SU-DHL-6 (cell line): Measurements from ENCODE around the gene GSK3B.

ENCODE experiments used
- H2AFZ ChIP-seq: fragments of 200-600 bp; sonication (generic); 2 replicates; pipeline ENCODE4 v1.6.1; 2014; ENCODE audit warnings: low read depth, mild to moderate bottlenecking, moderate library complexity, mixed read lengths, antibody characterized with exemption, low read length; ENCODE audit not compliant: severe bottlenecking
- H3F3A ChIP-seq: fragments of 200-600 bp; shearing (Covaris generic); 2 replicates; pipeline ENCODE4 v1.6.0; 2016; ENCODE audit warnings: antibody characterized with exemption, mild to moderate bottlenecking; ENCODE audit not compliant: insufficient read depth
- H3K27ac ChIP-seq: fragments of 200-600 bp; sonication (generic); 2 replicates; pipeline ENCODE4 v1.5.1; 2016; ENCODE audit warnings: low read depth, mild to moderate bottlenecking, low read length, moderate library complexity, mixed read lengths
- H3K27me3 ChIP-seq: fragments of 200-600 bp; sonication (generic), shearing (Covaris generic); 2 replicates; pipeline ENCODE4 v1.6.0; 2014; ENCODE audit warnings: mild to moderate bottlenecking, low read length
- H3K36me3 ChIP-seq: fragments of 200-600 bp; sonication (generic); 2 replicates; pipeline ENCODE4 v1.6.1; 2014; ENCODE audit warnings: mild to moderate bottlenecking, low read length, mixed read lengths
- H3K4me2 ChIP-seq: fragments of 300-600, 200-600 bp; shearing (Covaris generic), sonication (generic); 2 replicates; pipeline ENCODE4 v1.6.0; 2014; ENCODE audit warnings: low read length, low read depth, mild to moderate bottlenecking; ENCODE audit not compliant: poor library complexity, severe bottlenecking
- H3K4me3 ChIP-seq: fragments of 200-600 bp; sonication (generic); 2 replicates; pipeline ENCODE4 v1.5.1; 2014; ENCODE audit warnings: antibody characterized with exemption, low read length, mild to moderate bottlenecking, mixed read lengths; ENCODE audit not compliant: insufficient read depth, poor library complexity, severe bottlenecking
- H3K79me2 ChIP-seq: fragments of 200-600 bp; sonication (generic); 2 replicates; pipeline ENCODE4 v1.6.1; 2014; ENCODE audit warnings: mild to moderate bottlenecking, low read length, moderate library complexity; ENCODE audit not compliant: insufficient read depth
- H3K9ac ChIP-seq: fragments of 200-600 bp; sonication (generic); 2 replicates; pipeline ENCODE4 v1.7.0; 2014; ENCODE audit warnings: mild to moderate bottlenecking, low read length
- H3K9me2 ChIP-seq: fragments of 200-600 bp; sonication (generic); replicated peaks from 2 replicates; pipeline ENCODE4 v1.6.1; 2014; ENCODE audit warnings: low read length; ENCODE audit not compliant: insufficient read depth
- H3K9me3 ChIP-seq: fragments of 200-600 bp; sonication (generic); 2 replicates; pipeline ENCODE4 v1.6.1; 2014; ENCODE audit warnings: low read length, mixed read lengths; ENCODE audit not compliant: insufficient read depth
- H4K20me1 ChIP-seq: fragments of 200-600 bp; sonication (generic); 2 replicates; pipeline ENCODE4 v1.6.1; 2014; ENCODE audit warnings: low read depth, mild to moderate bottlenecking, antibody characterized with exemption, low read length, moderate library complexity, mixed read lengths
- EZH2phosphoT487 ChIP-seq: fragments of 200-600 bp; sonication (generic), shearing (Covaris generic); conservative IDR thresholded peaks from 2 replicates; pipeline ENCODE4 v1.6.1; 2018; ENCODE audit warnings: mild to moderate bottlenecking, antibody characterized with exemption, low read length, moderate library complexity, mixed read lengths
- TF ChIP-seq, protein P1 (sequence below): fragments of 200-600 bp; sonication (generic); IDR thresholded peaks from one replicate; pipeline ENCODE4 v1.5.1; 2017; ENCODE audit warnings: antibody characterized with exemption, mild to moderate bottlenecking, low read length, moderate library complexity; ENCODE audit not compliant: insufficient read depth, poor library complexity, severe bottlenecking

The GSK3B gene

GRCh38 chr3:119955972-119956371 is 138.3 kb downstream of the GSK3B start:
- Histone ChIP-seq H3K4me2 (no peak overlapping the region), H3K9me2 (no peaks in the 10 kb centered on the region), H3K4me3 (no peak overlapping the region), H3K27me3 (no peaks in the 10 kb centered on the region), H3K9ac (no peak overlapping the region), H3F3A (no peaks in the 10 kb centered on the region; the same call in 1 of the 2 replicates), H3K79me2 (peaks cover 72% of the 10 kb centered on the region), H3K36me3 (no peaks in the 10 kb centered on the region), H3K27ac (no peak overlapping the region), H2AFZ (no peak overlapping the region), H4K20me1 (no peaks in the 10 kb centered on the region), H3K9me3 (no peaks in the 10 kb centered on the region)
- TF ChIP-seq, protein P1, sequence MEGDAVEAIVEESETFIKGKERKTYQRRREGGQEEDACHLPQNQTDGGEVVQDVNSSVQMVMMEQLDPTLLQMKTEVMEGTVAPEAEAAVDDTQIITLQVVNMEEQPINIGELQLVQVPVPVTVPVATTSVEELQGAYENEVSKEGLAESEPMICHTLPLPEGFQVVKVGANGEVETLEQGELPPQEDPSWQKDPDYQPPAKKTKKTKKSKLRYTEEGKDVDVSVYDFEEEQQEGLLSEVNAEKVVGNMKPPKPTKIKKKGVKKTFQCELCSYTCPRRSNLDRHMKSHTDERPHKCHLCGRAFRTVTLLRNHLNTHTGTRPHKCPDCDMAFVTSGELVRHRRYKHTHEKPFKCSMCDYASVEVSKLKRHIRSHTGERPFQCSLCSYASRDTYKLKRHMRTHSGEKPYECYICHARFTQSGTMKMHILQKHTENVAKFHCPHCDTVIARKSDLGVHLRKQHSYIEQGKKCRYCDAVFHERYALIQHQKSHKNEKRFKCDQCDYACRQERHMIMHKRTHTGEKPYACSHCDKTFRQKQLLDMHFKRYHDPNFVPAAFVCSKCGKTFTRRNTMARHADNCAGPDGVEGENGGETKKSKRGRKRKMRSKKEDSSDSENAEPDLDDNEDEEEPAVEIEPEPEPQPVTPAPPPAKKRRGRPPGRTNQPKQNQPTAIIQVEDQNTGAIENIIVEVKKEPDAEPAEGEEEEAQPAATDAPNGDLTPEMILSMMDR, result no peak
- no peak for TF ChIP-seq EZH2phosphoT487

- Histone ChIP-seq H3K27me3 (no peaks in the 10 kb centered on the region), H3F3A (no peaks in the 10 kb centered on the region; the same call in 1 of the 2 replicates), H3K4me2 (no peak overlapping the region), H3K79me2 (peaks cover 56% of the 10 kb centered on the region), H3K9ac (no peak overlapping the region), H3K27ac (no peak overlapping the region), H2AFZ (no peak overlapping the region), H3K9me3 (no peaks in the 10 kb centered on the region), H4K20me1 (no peaks in the 10 kb centered on the region), H3K36me3 (no peaks in the 10 kb centered on the region; the same call in 1 of the 2 replicates), H3K9me2 (no peaks in the 10 kb centered on the region), H3K4me3 (no peak overlapping the region)
- no peak for TF ChIP-seq EZH2phosphoT487
- TF ChIP-seq, protein P1, result no peak
Observed at GRCh38 chr3:119950666-119951325, 143.5 kb downstream of the GSK3B start.

GRCh38 chr3:119945291-119945690 is 149.0 kb downstream of the GSK3B start:
- H3F3A ChIP-seq, result 0 out of 2 replicates have a peak, but pooled peaks cover 1% of the 10 kb centered on the region

More at GRCh38 chr3:119945291-119945690, 149.0 kb downstream of the GSK3B start:
- Histone ChIP-seq H4K20me1 (no peaks in the 10 kb centered on the region), H3K27me3 (no peaks in the 10 kb centered on the region), H3K9ac (no peak overlapping the region), H2AFZ (no peak overlapping the region), H3K27ac (no peak overlapping the region), H3K9me2 (no peaks in the 10 kb centered on the region), H3K36me3 (no peaks in the 10 kb centered on the region; the same call in 1 of the 2 replicates), H3K4me3 (no peak overlapping the region), H3K79me2 (peaks cover 17% of the 10 kb centered on the region), H3K9me3 (no peaks in the 10 kb centered on the region), H3K4me2 (no peak overlapping the region)
- TF ChIP-seq, protein P1, result no peak
- no peak for TF ChIP-seq EZH2phosphoT487
